Measurements from ENCODE around the gene TM4SF20.
A peak's percentile ranks its signal among the peaks of the same experiment; 100 is the strongest.

TM4SF20 gene

GRCh38 chr2:227406177-227407031 is 27.3 kb upstream of the TM4SF20 start:
- H3K4me3 ChIP-seq (ENCODE audit: low read depth, low read length): no peak overlapping the region
- H3K27ac ChIP-seq (ENCODE audit: extremely low read depth, low read depth, low read length): 0 out of 2 replicates have a peak overlapping the region, but pooled peaks have one; percentile 6
- ChIA-PET POLR2A (interaction anchor here (1.4 kb wide), 1 partner anchor 67 kb away, joined by 7 read pairs; no protein-coding TSS in a partner anchor), CTCF (interaction anchor here (0.5 to 2.4 kb wide), 23 partner anchors 9 to 454 kb away, joined by 3 to 39 read pairs (median 4); partner anchors contain the start of gene AGFG1)
- no peaks in the 10 kb centered on the region for H3K9me3 ChIP-seq (ENCODE audit: control insufficient read depth, insufficient read depth, low read depth, low read length)
- H3K36me3 ChIP-seq (ENCODE audit: control insufficient read depth in 2 of 2, insufficient read depth in 1 of 2, low read length in 2 of 2): no peaks in the 10 kb centered on the region
- no peaks in the 10 kb centered on the region for H3K4me1 ChIP-seq (ENCODE audit: control insufficient read depth, insufficient read depth, low read length)
- TF ChIP-seq, protein P1, sequence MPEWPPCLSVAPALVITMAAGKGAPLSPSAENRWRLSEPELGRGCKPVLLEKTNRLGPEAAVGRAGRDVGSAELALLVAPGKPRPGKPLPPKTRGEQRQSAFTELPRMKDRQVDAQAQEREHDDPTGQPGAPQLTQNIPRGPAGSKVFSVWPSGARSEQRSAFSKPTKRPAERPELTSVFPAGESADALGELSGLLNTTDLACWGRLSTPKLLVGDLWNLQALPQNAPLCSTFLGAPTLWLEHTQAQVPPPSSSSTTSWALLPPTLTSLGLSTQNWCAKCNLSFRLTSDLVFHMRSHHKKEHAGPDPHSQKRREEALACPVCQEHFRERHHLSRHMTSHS (tag by site-specific recombination; IDR thresholded peaks at IDR 0.05): no peak
- no peak for TF ChIP-seq ZNF837 (tag by site-specific recombination; IDR thresholded peaks at IDR 0.05)
- no peak for TF ChIP-seq ZNF132 (tag by site-specific recombination; IDR thresholded peaks at IDR 0.05; ENCODE audit: borderline replicate concordance)
- TF ChIP-seq GLI2 (tag by site-specific recombination; IDR thresholded peaks at IDR 0.05; ENCODE audit: borderline replicate concordance, low read depth): no peak
- no peak for TF ChIP-seq HOXC10 (CRISPR knock-in tag; IDR thresholded peaks at IDR 0.05)
- TF ChIP-seq ZNF555 (tag by site-specific recombination; conservative IDR thresholded peaks at IDR 0.05): no peak
- 0 out of 2 replicates have a peak, but pooled peaks have one; percentile 29 for TF ChIP-seq TRIM28 (IDR thresholded peaks at IDR 0.05; ENCODE audit: borderline replicate concordance, low read length)
- no peak for TF ChIP-seq OSR2 (tag by site-specific recombination; IDR thresholded peaks at IDR 0.05)
- TF ChIP-seq, protein P2, sequence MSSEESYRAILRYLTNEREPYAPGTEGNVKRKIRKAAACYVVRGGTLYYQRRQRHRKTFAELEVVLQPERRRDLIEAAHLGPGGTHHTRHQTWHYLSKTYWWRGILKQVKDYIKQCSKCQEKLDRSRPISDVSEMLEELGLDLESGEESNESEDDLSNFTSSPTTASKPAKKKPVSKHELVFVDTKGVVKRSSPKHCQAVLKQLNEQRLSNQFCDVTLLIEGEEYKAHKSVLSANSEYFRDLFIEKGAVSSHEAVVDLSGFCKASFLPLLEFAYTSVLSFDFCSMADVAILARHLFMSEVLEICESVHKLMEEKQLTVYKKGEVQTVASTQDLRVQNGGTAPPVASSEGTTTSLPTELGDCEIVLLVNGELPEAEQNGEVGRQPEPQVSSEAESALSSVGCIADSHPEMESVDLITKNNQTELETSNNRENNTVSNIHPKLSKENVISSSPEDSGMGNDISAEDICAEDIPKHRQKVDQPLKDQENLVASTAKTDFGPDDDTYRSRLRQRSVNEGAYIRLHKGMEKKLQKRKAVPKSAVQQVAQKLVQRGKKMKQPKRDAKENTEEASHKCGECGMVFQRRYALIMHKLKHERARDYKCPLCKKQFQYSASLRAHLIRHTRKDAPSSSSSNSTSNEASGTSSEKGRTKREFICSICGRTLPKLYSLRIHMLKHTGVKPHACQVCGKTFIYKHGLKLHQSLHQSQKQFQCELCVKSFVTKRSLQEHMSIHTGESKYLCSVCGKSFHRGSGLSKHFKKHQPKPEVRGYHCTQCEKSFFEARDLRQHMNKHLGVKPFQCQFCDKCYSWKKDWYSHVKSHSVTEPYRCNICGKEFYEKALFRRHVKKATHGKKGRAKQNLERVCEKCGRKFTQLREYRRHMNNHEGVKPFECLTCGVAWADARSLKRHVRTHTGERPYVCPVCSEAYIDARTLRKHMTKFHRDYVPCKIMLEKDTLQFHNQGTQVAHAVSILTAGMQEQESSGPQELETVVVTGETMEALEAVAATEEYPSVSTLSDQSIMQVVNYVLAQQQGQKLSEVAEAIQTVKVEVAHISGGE (tag by site-specific recombination; conservative IDR thresholded peaks at IDR 0.05; ENCODE audit: low read depth): peak; percentile 89
- TF ChIP-seq SP3 (tag by site-specific recombination; IDR thresholded peaks at IDR 0.05): no peak
- no peak for TF ChIP-seq ZNF37A (tag by site-specific recombination; IDR thresholded peaks at IDR 0.05)
- no peak for TF ChIP-seq ZNF449 (tag by site-specific recombination; IDR thresholded peaks at IDR 0.05)
- TF ChIP-seq ZNF692 (tag by site-specific recombination; IDR thresholded peaks at IDR 0.05): 0 out of 2 replicates have a peak, but pooled peaks have one; percentile 18
- TF ChIP-seq REPIN1 (tag by site-specific recombination; IDR thresholded peaks at IDR 0.05; ENCODE audit: low read depth): no peak
- no peak for TF ChIP-seq ZNF830 (tag by site-specific recombination; IDR thresholded peaks at IDR 0.05; ENCODE audit: low read depth)
- 0 out of 2 replicates have a peak, but pooled peaks have one; percentile 20 for TF ChIP-seq ATF2 (tag by site-specific recombination; IDR thresholded peaks at IDR 0.05; ENCODE audit: low read depth)
- TF ChIP-seq PATZ1 (tag by site-specific recombination; IDR thresholded peaks at IDR 0.05): 0 out of 2 replicates have a peak, but pooled peaks have one; percentile 13
- TF ChIP-seq ZNF785 (tag by site-specific recombination; IDR thresholded peaks at IDR 0.05): no peak
- TF ChIP-seq ZNF114 (tag by site-specific recombination; IDR thresholded peaks at IDR 0.05): no peak
- no peak for TF ChIP-seq ZNF701 (tag by site-specific recombination; IDR thresholded peaks at IDR 0.05)
- no peak for TF ChIP-seq ZNF184 (tag by site-specific recombination; IDR thresholded peaks at IDR 0.05)
- peak; percentile 38; the same call in 1 of the 2 replicates for TF ChIP-seq ZNF501 (tag by site-specific recombination; IDR thresholded peaks at IDR 0.05)
- TF ChIP-seq MYNN (tag by site-specific recombination; IDR thresholded peaks at IDR 0.05; ENCODE audit: borderline replicate concordance): no peak
- TF ChIP-seq ZNF121 (tag by site-specific recombination; IDR thresholded peaks at IDR 0.05): no peak
- no peak for TF ChIP-seq ZNF157 (tag by site-specific recombination; IDR thresholded peaks at IDR 0.05)
- TF ChIP-seq ZNF174 (tag by site-specific recombination; IDR thresholded peaks at IDR 0.05): no peak
- TF ChIP-seq ZNF585B (tag by site-specific recombination; IDR thresholded peaks at IDR 0.05): no peak

Data from HEK293 (cell line).